Measurements from ENCODE around the gene CBLL1. TPM values are rescaled to one million over a fixed set of nuclear protein-coding genes. Genes with fewer than 3 reads are reported as not detected.

CBLL1 gene
- polyA plus RNA-seq, 1 of the 3 experiments (the other 2 are of a cell fraction), result 28.8 TPM

GRCh38 chr7:107712896-107713295, 31.0 kb upstream of the CBLL1 start:
- TF ChIP-seq JUND (IDR thresholded peaks at IDR 0.05) (no peak), ZBTB33 (IDR thresholded peaks at IDR 0.05; ENCODE audit: borderline replicate concordance, low read depth) (no peak), YY1 (IDR thresholded peaks at IDR 0.05; ENCODE audit: low read depth) (no peak), EP300 (IDR thresholded peaks at IDR 0.05; ENCODE audit: borderline replicate concordance in 1 of 2, low read depth in 1 of 2, low read length in 1 of 2) (no peak), IRF3 (IDR thresholded peaks at IDR 0.05; ENCODE audit: low read depth, low read length) (no peak), SIN3A (IDR thresholded peaks at IDR 0.05; ENCODE audit: borderline replicate concordance, low read depth, low read length) (no peak), MXI1 (IDR thresholded peaks at IDR 0.05; ENCODE audit: low read depth, low read length) (no peak)
- TF ChIP-seq, protein P1, sequence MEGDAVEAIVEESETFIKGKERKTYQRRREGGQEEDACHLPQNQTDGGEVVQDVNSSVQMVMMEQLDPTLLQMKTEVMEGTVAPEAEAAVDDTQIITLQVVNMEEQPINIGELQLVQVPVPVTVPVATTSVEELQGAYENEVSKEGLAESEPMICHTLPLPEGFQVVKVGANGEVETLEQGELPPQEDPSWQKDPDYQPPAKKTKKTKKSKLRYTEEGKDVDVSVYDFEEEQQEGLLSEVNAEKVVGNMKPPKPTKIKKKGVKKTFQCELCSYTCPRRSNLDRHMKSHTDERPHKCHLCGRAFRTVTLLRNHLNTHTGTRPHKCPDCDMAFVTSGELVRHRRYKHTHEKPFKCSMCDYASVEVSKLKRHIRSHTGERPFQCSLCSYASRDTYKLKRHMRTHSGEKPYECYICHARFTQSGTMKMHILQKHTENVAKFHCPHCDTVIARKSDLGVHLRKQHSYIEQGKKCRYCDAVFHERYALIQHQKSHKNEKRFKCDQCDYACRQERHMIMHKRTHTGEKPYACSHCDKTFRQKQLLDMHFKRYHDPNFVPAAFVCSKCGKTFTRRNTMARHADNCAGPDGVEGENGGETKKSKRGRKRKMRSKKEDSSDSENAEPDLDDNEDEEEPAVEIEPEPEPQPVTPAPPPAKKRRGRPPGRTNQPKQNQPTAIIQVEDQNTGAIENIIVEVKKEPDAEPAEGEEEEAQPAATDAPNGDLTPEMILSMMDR (IDR thresholded peaks at IDR 0.05), result no peak
- Histone ChIP-seq H3K9me3 (no peaks in the 10 kb centered on the region), H3K4me3 (ENCODE audit: low read depth in 2 of 2, low read length in 1 of 2) (no peak overlapping the region), H3K79me2 (ENCODE audit: insufficient read depth) (no peaks in the 10 kb centered on the region), H3K36me3 (replicated peaks in 1 of 2; ENCODE audit: control insufficient read depth in 1 of 2, insufficient read depth in 2 of 2, low read length in 1 of 2) (no peaks in the 10 kb centered on the region), H2AFZ (ENCODE audit: low read depth) (no peak overlapping the region), H3K27me3 (ENCODE audit: insufficient read depth) (no peaks in the 10 kb centered on the region), H3K27ac (ENCODE audit: low read depth in 2 of 2, low read length in 1 of 2) (no peak overlapping the region), H3K4me2 (no peak overlapping the region), H3K4me1 (ENCODE audit: control insufficient read depth in 1 of 2, insufficient read depth in 2 of 2, low read depth in 1 of 2, low read length in 1 of 2) (no peaks in the 10 kb centered on the region), H3F3A (replicated peaks; ENCODE audit: insufficient read depth) (no peaks in the 10 kb centered on the region), H3K9me2 (no peaks in the 10 kb centered on the region), H3K9ac (no peak overlapping the region), H4K20me1 (ENCODE audit: insufficient read depth) (no peaks in the 10 kb centered on the region)
- WGBS (ENCODE audit: low lambda C conversion rate), result 78% methylated on average over 1 of the region's 1 CpG
- ChIA-PET CTCF (interaction anchor here (0.7 to 2.8 kb wide), 4 partner anchors 10 to 249 kb away, joined by 3 to 17 read pairs (median 8); no protein-coding TSS in a partner anchor), POLR2A (no interaction called here)
- no peak for DNase-seq

- H4K20me1 ChIP-seq (ENCODE audit: insufficient read depth), result no peaks in the 10 kb centered on the region
- H3F3A ChIP-seq (replicated peaks; ENCODE audit: insufficient read depth), result no peaks in the 10 kb centered on the region
- H3K9ac ChIP-seq, result no peak overlapping the region
- no peak overlapping the region for H3K27ac ChIP-seq (ENCODE audit: low read depth in 2 of 2, low read length in 1 of 2)
- H3K36me3 ChIP-seq (replicated peaks in 1 of 2; ENCODE audit: control insufficient read depth in 1 of 2, insufficient read depth in 2 of 2, low read length in 1 of 2), result no peaks in the 10 kb centered on the region
- no peaks in the 10 kb centered on the region for H3K9me2 ChIP-seq
- H3K27me3 ChIP-seq (ENCODE audit: insufficient read depth), result no peaks in the 10 kb centered on the region
- no peak overlapping the region for H2AFZ ChIP-seq (ENCODE audit: low read depth)
- no peaks in the 10 kb centered on the region for H3K9me3 ChIP-seq
- no peak overlapping the region for H3K4me2 ChIP-seq
- ChIA-PET CTCF (interaction anchor here (0.8 kb wide), 2 partner anchors 22 to 163 kb away, joined by 3 read pairs; no protein-coding TSS in a partner anchor), POLR2A (no interaction called here)
- 56% methylated on average over 6 of the region's 6 CpGs for WGBS (ENCODE audit: low lambda C conversion rate)
- DNase-seq, result no peak
- no peak overlapping the region for H3K4me3 ChIP-seq (ENCODE audit: low read depth in 2 of 2, low read length in 1 of 2)
- no peaks in the 10 kb centered on the region for H3K4me1 ChIP-seq (ENCODE audit: control insufficient read depth in 1 of 2, insufficient read depth in 2 of 2, low read depth in 1 of 2, low read length in 1 of 2)
- H3K79me2 ChIP-seq (ENCODE audit: insufficient read depth), result no peaks in the 10 kb centered on the region
- TF ChIP-seq, protein P2, sequence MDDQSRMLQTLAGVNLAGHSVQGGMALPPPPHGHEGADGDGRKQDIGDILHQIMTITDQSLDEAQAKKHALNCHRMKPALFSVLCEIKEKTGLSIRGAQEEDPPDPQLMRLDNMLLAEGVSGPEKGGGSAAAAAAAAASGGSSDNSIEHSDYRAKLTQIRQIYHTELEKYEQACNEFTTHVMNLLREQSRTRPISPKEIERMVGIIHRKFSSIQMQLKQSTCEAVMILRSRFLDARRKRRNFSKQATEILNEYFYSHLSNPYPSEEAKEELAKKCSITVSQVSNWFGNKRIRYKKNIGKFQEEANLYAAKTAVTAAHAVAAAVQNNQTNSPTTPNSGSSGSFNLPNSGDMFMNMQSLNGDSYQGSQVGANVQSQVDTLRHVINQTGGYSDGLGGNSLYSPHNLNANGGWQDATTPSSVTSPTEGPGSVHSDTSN (IDR thresholded peaks at IDR 0.05), result peak; percentile 54
- TF ChIP-seq, protein P3, sequence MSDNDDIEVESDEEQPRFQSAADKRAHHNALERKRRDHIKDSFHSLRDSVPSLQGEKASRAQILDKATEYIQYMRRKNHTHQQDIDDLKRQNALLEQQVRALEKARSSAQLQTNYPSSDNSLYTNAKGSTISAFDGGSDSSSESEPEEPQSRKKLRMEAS (IDR thresholded peaks at IDR 0.05; ENCODE audit: low read depth), result 0 out of 2 replicates have a peak, but pooled peaks have one; percentile 32
- TF ChIP-seq POLR2AphosphoS5 (IDR thresholded peaks at IDR 0.05; ENCODE audit: low read depth, low read length) (no peak), NFIC (IDR thresholded peaks at IDR 0.05; ENCODE audit: borderline replicate concordance) (no peak), FOSL2 (IDR thresholded peaks at IDR 0.05; ENCODE audit: borderline replicate concordance, low read depth) (peak; percentile 27; the same call in 1 of the 2 replicates), YY1 (IDR thresholded peaks at IDR 0.05; ENCODE audit: low read depth) (no peak), FOXJ3 (CRISPR knock-in tag; IDR thresholded peaks at IDR 0.05) (no peak), TCF12 (IDR thresholded peaks at IDR 0.05) (peak; percentile 34; the same call in 1 of the 2 replicates), TEAD4 (IDR thresholded peaks at IDR 0.05; ENCODE audit: borderline replicate concordance, insufficient read depth) (no peak), MXI1 (IDR thresholded peaks at IDR 0.05; ENCODE audit: low read depth, low read length) (no peak), REST (IDR thresholded peaks at IDR 0.05; ENCODE audit: low read depth, low read length) (peak; percentile 46; the same call in 1 of the 2 replicates)
Measured at GRCh38 chr7:107715531-107715930, 28.4 kb upstream of the CBLL1 start.

All from SK-N-SH (cell line).